ENCODE results near the gene ETAA1.

DNA sequence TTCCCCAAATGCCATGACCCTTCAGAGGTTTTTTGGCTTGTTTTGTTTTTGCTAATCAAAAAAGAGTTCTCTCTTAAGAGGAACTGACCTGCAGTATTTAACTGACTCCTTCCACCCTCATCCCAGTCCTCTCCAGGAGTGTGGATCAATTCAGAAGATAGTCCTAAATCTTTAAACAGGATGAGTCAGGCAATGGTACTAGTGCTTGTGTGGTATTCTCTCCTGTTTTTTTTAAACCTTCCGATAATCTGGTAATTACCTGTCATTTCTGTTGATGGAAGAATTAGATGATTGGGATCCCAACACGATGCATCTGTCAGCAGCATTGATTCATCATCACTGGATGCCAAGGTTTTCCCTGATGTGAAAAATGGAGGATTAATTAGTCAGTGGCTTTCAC is 41.2 kb downstream of the ETAA1 start:
- no peak for TF ChIP-seq CTCF (IDR thresholded peaks at IDR 0.05)
- no peak for TF ChIP-seq POLR2A (IDR thresholded peaks at IDR 0.05)
